Measurements from ENCODE around the gene VAC14.

GRCh38 chr16:70676675-70677498 lies 124.1 kb downstream of the VAC14 start:
- no peak for TF ChIP-seq CTCF (IDR thresholded peaks at IDR 0.05 in 2 of 3, conservative IDR thresholded peaks at IDR 0.05 in 1 of 3; ENCODE audit: borderline replicate concordance in 1 of 3, insufficient read depth in 1 of 3, low read depth in 2 of 3, low read length in 2 of 3)
- no peak for TF ChIP-seq EZH2 (IDR thresholded peaks at IDR 0.05)
- TF ChIP-seq REST (IDR thresholded peaks at IDR 0.05; ENCODE audit: low read depth), result no peak
- no peak for TF ChIP-seq POLR2AphosphoS5 (IDR thresholded peaks at IDR 0.05; ENCODE audit: low read depth, low read length)
- no peak for TF ChIP-seq ELF1 (IDR thresholded peaks at IDR 0.05; ENCODE audit: borderline replicate concordance, low read depth)
- no peak for TF ChIP-seq MAX (IDR thresholded peaks at IDR 0.05)
- TF ChIP-seq TCF7L2 (IDR thresholded peaks at IDR 0.05; ENCODE audit: borderline replicate concordance, extremely low read depth, insufficient read depth, insufficient read length), result no peak
- TF ChIP-seq POLR2A (IDR thresholded peaks at IDR 0.05; ENCODE audit: borderline replicate concordance, extremely low read depth, insufficient read depth, insufficient read length), result no peak
